Stimulated activated CD4-positive, alpha-beta T cell treated with anti-CD3 and anti-CD28 coated beads, Interleukin-15, amount 100 ng/mL, for 24 hours (primary cell): ENCODE measurements around the gene NPNT.

Source experiments
- DNase-seq: peaks from one replicate; pipeline ENCODE4 v3.0.0-alpha.2; 2020

The NPNT gene

DNA sequence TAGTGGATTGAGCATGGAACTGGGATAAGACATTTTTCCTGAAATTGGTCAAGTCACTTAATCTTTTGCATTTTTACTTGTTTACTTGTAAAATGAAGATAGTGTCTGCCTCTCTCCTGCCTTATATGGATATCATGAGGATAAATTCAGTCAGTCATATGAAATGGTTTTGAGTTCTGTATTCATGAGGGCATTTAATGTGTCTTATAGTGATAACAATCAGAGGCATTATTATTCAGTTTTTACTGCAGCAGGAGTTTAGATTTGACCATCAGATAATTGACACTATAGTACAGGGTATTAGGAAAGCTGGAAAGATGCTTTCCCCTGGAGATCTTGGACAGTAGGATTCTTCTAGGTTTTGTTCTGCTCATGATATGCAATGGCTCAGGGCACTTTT is 26.0 kb downstream of the NPNT start:
- no peak for DNase-seq

DNA sequence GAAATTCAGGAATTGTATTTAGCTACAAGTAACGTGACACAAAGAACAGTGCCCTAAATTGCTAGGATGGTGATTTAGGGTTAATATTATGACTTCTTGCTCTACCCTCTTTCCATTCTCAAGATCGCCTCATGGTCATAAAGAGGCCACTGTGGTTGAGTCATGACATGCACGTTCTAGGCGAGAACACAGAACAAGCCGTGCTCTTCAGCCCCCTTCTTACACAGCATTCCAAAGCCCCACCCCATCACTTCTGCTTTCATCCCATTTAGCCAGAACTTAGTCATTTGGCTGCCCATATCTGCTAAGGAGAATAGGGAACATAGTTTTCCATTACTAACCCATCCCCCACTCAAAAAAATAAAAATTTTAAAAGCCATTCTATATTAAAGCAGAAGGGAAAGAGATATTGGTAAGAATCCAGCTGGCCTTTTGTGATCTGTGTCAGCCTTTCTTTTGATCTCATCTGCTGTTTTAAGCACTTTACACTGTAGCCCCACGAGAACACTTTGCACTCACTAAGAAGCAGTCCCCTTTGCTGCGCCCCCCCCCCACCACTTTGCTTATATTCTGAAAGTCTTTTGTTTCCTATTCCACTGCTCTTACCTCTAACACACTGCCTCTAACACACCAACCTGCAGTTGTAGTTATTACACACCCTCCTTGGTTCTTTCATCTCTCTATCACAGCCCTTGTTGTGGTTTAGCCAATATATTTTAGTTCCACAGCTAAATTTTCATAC is 28.4 kb downstream of the NPNT start:
- no peak for DNase-seq

DNA sequence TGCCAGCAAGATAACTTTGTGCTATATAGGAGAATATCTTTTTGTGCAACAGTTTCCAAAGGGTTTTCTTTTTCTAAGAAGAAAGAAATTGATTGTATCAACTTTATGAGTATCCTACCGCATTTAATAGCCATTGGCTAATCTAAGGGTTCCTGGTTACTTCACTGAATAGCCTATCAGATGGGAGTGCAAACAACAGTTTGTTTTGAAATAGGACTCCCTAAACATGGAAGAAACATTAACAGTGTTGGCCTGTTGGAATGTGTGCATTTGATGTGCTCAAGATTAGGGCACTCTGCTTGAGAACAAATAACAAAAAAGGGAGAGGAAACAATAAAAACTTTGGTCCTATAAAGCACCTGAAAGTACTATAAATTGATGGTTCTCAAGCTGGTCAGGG is 29.1 kb downstream of the NPNT start:
- DNase-seq = no peak

DNA sequence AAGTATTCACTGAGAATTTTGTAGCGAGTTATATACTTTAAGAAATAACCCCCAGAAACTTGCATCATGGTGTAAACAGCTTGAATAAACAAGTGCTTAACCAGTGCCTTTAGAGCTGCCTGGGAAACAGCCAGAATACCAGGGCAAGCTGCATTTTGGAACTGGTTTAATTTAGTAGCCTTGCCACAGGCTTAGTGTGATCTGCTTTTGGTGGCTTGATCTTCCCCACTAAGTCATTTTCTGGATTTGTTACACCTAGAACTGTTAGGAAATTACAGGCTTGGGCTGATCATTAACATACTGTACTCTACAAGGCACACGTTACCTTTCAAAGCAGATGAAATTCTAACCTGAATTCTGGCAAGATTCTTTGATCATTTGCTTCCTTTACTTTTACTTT is 35.4 kb downstream of the NPNT start:
- no peak for DNase-seq

DNA sequence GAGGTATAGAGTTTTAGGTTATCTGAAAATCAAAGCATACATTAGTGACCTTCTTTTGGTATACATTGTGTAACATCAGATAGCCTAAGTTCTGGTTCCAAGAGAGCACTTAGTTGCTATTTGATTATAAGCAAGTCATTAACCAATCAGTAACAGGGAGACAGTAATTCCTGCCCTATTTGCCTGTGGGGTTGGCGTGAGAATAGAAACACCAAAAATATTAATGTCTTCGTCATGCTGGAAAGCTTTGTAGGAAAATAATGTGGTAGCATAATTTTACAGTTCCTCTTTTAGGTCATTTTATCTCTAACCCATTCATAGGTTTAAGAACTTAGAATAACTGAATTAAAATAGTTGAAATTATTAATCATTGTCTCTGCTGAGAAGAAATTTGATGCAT is 37.8 kb downstream of the NPNT start:
- DNase-seq = no peak

DNA sequence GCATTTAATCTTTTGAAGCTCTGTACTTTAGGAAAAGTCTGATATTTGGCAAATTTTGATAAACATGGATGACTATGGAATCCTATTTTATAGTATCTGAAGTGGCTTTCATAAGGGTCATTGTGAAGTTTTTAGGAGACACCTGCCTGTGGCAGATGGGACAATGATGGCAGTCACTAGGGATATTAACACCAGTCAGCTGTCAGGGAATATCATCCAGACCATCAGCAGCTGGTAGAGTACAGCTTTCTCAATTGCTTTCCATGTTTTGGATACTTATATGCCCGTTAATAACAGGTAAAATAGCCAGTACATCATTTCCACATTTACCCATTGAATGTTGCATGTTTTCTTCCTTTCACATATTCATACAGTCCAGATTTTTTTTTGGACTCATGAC is 39.1 kb downstream of the NPNT start:
- no peak for DNase-seq

DNA sequence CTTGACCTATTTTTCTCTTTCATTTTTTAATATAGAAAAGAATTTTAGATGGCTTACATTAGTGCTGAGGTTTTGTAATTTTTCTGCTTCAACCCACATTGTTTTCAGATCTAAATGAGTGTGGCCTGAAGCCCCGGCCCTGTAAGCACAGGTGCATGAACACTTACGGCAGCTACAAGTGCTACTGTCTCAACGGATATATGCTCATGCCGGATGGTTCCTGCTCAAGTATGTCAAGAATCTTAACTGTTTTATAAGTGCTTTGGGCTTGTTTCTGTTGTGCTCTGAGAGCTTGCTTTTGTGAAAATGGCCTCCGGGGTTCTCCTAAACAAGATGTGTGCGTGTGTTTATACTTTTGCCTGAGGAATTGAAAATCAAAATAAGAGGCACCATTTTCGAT is 41.6 kb downstream of the NPNT start:
- DNase-seq = no peak

DNA sequence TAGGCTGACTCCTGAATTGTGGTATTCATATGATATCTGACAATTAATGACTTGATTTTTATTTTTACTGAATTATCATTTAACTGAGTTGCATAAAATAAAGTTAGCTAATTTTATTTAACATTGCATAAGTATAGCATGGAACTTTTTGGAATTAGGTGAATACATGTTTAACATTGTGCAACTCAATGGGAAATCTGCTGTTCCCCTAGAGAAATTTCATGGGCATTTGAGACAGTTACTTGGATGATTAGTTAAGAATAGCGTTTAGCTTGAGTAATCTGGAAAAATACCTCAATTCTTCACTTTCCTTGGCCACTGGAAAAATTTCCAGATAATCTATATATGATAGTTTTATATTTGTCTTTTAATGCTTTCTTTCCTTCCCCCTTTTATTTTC is 42.5 kb downstream of the NPNT start:
- no peak for DNase-seq

DNA sequence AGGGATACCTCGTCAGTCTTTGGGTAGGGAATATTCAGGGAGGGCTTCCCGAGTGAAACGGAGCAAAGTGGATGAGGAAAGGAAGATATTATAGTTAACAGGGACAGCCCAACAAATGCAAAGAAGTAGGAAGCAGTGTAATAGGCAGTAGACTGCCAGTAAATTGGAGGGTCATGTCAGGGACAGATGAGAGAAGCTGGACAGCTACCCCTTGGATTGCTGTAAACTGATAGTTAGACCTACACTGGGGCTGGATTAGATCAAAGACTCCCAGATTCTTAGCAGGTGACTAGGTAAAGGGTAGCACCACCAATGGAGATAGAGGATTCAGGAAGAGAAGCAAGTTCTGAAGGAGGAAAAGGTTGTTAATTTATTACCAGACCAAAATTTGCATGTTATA is 48.0 kb downstream of the NPNT start:
- DNase-seq = no peak

DNA sequence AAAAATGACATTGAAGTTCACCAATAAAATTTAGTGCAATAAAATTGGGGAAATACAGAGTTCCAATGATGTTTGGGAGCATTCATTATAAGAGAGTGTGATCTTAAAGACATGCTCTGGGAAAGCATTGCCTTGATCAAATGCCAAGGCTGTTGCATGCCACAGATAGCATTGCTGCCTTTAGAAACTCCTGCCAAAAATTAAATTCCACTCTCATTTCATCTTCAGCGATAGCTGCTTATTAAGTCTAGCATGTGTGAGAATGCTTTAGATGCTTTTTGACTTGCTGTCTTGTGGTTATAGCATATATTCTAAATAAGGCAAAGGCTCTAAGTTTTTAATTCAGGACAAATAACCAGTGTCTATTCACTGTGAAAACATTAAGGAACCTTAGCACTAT is 49.3 kb downstream of the NPNT start:
- no peak for DNase-seq

DNA sequence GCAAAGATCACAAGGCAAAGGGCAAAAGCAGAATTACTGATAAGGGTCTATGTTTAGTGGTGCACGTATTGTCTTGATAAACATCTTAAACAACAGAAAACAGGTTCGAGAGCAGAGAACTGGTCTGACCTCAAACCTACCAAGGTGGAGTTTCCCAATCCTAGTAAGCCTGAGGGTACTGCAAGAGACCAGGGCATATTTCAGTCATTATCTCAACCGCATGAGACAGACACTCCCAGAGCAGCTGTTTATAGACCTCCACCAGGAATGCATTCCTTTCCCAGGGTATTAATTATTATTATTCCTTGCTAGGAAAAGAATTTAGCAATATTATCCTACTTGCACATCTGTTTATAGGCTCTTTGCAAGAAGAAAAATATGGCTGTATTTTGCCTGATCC is 51.5 kb downstream of the NPNT start:
- DNase-seq = no peak

DNA sequence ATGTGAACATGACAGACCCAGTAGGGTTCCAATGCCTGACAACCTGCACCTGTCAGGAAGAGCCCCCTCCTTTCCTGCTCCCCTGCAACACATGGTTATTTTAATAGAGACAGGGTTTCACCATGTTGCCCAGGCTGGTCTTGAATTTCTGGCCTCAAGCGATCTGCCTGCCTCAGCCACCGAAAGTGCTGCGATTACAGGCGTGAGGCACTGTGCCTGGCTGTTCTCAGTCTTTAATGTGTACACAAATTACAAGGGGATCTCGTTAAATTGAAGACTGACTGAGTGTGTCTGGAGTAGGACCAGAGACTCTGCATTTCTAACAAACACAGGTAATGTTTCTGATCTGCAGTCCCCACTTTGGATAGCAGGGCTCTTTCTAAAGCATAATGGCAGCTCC is 55.4 kb downstream of the NPNT start:
- no peak for DNase-seq

DNA sequence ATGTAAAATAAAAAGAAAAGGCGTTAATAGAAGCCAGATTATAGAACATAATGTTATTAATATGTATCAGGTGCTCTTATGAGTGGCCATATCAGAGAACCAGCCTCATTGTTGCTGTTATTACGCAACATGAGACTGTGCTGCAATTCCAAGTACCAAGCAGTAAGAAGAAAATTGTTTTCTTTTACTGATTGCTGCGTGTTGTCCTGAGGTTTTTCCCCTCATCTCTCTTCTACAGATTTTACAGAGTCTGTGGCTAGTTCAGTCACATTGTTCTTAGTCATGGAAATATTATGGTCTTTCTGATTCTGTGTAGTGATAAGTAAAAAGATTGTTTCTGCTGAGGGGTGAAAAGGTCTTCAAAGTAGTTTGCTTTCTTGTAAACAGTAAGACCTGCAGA is 55.9 kb downstream of the NPNT start:
- no peak for DNase-seq

DNA sequence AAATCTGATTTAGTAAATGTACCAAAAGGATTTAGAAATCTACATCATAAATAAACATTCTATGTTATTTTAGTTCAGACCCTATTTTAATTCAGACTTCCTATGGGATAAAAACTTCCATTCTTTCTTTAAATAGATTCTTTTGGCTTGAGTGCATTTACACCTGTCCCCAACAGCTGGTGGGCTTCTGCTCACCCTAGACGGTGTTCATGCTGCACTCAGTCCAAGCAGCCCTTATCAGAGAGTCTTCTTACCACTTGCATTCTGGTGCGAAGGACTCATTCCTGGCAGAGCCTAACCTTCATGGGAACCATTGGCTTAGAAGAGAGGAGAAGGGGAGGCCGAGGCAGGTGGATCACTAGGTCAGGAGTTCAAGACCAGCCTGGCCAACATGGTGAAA is 57.3 kb downstream of the NPNT start:
- no peak for DNase-seq

DNA sequence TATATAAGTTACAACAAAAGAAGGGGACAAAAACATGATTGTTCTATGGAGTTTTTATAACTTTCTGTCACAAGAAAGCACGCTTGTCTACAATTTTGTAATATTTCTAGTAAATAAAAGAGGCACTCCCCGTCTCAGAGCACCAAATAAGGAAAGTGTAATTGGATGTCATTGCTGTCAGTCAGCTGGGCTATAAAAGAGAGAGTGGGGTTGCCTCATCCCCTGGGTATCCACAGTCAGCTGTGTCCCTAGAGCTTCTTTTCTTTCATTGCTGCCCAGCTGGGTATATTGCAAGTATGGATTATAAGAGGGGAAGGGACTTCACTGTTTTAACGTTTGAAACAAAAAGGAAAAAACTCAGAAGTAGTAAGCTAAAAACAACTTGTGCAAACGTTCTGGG is 61.3 kb downstream of the NPNT start:
- DNase-seq = no peak

DNA sequence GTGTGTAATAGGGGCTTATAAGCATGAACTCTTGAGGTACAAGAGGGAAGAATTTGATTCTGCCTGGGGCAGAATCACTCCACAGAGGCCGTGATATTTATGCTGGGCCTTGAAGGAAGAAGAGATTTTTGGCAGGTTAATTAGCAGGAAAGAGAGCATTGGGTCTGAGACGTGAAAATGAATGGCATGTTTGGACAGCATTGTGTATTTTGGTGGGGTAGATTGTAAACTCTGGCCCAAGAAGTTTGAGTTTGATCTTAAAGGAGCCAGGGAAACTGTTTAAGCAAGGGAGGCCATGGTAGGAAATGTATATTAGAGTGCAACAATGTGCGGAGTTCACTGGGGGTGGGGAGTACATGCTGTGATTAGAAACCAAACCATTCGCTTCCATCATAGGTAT is 62.4 kb downstream of the NPNT start:
- DNase-seq = no peak

DNA sequence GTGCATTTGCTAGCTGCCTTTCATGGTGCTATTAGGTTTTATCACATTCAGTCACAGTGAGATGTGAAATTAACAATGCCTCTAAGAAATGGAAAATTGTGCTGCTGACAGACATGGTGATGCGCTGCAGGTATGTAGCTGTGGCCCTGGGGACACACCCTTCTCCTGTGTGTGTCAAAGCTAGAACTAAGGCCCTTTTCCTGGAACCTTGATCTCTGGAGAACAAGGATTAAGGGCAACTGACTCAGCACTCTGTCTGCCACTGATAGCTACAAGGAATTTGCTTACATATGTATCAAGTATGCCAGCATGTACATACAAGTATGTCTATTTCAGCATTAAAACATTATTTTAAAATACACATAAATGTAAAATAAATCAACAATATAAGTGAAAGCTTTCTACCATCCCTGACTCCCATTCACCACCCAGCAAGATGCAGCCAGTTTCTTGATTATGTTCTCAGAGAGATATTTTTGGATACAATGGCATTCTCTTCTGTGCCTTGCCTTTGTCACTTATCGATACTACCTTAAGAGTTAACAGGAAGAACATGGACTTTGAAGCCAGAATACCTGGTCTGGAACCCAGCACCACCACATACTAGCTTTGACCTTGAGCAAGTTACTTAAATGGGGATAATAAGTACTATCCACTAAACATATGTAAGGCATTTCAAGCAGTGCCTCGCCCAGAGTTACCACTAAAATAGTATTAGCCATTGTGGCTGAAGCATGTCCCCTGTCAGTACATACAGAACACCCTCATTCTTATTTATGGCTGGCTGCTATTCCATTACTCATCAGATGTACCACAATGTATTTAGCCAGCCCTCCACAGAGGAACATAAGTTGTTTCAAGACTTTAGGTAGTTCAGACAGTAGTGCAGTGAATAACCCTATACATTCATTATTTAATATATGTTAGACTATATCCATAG is 68.5 kb downstream of the NPNT start:
- no peak for DNase-seq

DNA sequence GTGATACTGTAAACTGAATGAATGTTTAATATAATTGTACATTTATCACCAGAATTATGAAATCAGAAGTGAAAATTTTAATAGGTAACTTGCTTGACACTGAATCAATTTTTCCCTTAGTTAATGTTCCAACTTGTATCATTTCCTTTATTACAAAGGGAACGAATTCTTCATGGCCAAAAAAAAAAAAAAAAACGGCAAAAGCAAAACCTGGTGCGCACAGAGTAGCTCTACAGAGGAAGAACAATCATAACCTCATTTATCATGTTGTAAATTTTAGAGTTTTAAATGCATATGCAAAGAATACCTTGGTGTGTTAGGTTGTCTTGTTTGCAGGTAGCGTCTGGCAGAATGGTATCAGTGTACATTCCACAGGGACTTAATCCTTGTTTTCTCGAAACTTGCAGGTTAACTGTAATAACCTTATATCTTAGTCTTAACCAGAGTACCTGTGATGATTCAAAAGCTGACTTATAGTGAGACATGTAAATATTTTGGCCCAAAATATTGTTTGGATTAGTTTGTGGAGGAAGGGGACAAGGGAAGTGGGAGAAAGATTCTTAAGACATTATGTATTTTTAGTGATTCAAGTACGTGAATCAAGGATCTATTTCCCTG is 70.0 kb downstream of the NPNT start:
- no peak for DNase-seq

DNA sequence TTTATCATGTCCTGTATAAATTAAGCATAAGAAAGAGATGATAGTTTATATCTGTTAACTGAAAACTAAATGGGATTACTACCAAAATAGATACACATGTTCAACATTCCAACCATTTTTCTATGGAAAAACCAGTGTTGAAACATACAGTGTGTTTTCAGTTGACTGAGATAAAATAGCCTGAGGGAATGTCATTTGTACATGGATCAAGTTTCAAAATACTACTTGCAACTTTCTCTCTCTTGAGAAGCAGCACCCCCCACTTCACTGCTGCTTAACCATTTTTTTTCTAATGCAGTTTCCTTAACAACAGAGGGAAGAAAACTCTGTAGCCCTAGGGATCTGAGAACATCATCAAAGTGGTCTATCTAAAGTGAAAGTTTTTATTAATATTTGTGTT is 70.8 kb downstream of the NPNT start:
- no peak for DNase-seq

DNA sequence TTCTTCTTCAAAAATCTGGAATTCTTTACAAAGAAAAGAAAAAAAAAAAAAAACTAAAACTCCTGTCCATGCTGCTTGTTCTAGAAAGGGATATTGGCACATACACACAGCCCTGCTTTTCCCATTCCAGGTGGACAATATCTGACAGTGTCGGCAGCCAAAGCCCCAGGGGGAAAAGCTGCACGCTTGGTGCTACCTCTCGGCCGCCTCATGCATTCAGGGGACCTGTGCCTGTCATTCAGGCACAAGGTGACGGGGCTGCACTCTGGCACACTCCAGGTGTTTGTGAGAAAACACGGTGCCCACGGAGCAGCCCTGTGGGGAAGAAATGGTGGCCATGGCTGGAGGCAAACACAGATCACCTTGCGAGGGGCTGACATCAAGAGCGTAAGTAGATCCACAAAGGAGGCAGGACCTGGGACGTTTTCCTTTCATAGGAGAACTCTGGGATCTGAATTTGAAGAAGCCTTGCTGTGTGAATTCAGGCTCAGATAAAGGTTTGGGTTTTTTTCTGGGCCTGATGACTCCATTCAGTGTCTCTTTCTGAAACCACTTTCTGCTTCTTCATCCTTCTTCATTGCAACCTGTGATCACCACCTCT is 71.9 kb downstream of the NPNT start:
- DNase-seq = no peak

DNA sequence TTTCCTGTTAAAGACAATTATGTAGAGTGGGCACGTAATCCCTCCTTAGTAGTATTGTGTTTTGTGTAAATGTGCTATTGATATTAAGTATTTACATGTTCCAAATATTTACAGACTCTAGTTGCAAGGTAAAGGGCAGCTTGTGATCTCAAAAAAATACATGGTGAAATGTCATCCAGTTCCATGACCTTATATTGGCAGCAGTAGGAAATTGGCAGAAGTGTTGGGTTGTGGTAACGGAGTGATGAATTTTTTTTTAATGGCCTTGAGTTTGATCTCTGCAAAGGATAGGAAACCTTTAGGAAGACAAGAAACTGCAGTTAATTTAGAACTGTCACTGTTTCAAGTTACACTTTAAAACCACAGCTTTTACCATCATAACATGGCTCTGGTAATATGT is 74.3 kb downstream of the NPNT start:
- DNase-seq = no peak

DNA sequence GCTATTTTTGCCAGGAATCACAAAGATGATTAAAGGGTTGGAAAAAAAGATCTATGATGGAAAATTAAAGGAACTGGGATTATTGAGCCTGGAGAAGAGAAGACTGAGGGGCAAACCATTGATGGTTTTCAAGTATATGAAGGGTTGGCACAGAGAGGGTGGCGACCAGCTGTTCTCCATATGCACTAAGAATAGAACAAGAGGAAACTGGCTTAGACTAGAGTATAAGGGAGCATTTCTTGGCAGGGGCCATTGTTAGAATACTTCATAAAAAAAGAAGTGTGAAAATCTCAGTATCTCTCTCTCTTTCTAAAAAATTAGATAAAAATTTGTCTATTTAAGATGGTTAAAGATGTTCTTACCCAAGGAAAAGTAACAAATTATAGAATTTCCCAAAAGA is 75.1 kb downstream of the NPNT start:
- DNase-seq = no peak

DNA sequence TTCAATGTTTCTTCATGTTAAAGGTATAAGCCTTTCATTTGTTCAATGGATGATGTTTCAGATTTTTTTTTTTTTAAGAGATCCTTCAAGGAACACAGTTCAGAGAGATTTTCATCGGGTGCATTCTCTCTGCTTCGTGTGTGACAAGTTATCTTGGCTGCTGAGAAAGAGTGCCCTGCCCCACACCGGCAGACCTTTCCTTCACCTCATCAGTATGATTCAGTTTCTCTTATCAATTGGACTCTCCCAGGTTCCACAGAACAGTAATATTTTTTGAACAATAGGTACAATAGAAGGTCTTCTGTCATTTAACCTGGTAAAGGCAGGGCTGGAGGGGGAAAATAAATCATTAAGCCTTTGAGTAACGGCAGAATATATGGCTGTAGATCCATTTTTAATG is 75.8 kb downstream of the NPNT start:
- no peak for DNase-seq
